Measurements from ENCODE around the gene HNRNPLL.

Gene HNRNPLL

DNA sequence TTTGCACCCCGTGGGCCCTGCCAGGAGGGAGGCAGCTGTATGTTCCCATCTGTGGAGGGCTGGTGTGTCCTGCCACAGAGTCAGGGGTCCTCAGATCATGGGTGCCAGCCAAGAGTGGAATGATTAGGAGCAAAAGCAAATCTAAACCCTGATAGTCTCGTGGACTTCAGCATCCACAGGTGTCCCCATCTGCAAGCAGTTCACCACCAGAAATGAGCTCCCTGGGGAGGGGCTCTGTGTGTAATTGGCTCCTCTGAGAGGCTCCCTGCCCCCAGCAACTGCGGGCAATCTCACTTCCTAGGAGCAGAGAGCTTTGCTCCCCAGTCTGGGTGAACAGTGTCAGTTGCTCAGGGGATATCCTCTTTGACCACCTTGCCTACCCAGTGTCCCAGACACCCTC lies 78.1 kb downstream of the HNRNPLL start:
- no peak for DNase-seq

- DNase-seq, result no peak
Observed at GRCh38 chr2:38523728-38524437, 78.8 kb downstream of the HNRNPLL start.

GRCh38 chr2:38522754-38523349 lies 79.9 kb downstream of the HNRNPLL start:
- peak; percentile 50 for DNase-seq

DNA sequence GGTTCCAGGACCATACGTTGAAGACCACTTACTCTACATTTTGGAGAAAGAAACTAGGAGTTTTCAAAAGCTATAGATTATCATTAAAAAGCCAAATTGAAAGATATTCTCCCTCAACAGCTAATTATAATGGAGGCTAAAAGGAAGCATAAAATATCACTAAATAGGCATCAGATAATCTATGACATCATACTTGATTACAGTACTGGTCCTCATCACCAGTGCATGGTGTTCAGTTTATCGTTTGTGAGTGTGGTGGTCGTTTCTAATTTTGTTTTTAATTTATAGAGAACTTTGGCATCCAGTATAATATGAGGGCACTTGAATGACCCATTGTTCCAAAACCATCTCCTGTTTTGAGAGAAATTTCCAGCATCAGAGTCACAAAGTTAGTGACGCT lies 80.9 kb downstream of the HNRNPLL start:
- no peak for DNase-seq

DNA sequence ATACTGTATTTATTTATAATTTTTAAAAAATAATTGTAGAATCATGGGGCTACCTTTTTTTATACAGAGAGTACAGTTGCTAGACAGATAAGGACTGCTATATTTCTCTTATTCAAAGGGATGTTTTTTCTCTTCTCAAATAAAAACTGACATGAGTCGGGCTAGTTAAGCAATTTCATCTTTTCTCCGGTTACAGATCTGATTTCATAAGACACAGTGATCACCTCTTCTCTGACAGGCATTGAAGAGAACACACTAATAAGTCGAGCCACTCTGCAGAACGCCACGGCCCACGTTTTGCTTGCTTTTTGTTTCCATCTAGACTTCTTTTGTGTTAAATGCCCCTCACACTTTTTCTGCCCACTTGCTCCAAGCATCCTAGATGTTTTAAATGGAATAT lies 85.4 kb downstream of the HNRNPLL start:
- DNase-seq, result no peak

GRCh38 chr2:38516526-38516925 lies 86.2 kb downstream of the HNRNPLL start:
- no peak for DNase-seq

DNA sequence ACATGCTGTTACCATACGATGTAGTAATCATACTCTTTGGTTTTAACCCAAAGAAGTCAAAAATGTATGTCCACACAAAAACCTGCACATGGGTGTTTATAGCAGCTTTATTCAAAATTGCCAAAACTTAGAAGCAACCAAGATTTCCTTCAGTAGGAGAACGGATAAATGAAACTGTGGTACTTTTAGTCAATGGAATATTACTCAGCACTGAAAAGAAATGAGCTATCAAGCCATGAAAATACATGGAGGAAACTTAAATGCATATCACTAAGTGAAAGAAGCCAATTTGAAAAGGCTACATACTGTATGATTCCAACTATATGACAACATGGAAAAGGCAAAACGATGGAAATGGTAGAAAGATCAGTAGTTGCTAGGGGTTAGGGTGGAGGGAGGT lies 86.6 kb downstream of the HNRNPLL start:
- DNase-seq, result no peak

GRCh38 chr2:38515155-38516074 lies 87.3 kb downstream of the HNRNPLL start:
- no peak for DNase-seq

- no peak for DNase-seq
Observed at GRCh38 chr2:38514603-38515154, 88.0 kb downstream of the HNRNPLL start.

DNA sequence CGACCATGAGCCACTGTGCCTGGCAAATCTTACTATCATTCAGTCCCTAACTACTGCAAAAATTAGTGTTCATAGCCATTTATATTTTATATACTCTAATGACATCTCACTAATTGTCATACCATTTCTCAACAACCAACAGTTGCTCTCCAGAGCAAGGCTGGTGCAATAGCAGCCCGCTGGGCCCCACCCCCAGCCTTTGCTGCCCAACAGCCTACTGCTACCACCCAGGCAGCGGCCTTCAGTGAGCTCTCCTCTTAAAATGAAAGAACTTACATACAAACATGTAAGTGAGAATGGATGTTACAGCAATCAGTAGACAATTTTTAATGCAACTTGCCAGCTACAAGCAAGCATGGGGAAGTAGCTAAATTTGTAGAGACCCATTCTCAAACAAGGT lies 90.5 kb downstream of the HNRNPLL start:
- DNase-seq, result no peak

All from NCI-H1105 treated with DMSO at 0.1 percent for 48 hours (cell line).